Measurements from ENCODE around the gene ABCA12. TPM values are rescaled to one million over a fixed set of nuclear protein-coding genes. Genes with fewer than 3 reads are reported as not detected.

The ABCA12 gene
- total and polyA plus RNA-seq, 2 of the 8 experiments (the other 6 are each of a cell fraction or from before 2014, with no cell fraction given): not detected

DNA sequence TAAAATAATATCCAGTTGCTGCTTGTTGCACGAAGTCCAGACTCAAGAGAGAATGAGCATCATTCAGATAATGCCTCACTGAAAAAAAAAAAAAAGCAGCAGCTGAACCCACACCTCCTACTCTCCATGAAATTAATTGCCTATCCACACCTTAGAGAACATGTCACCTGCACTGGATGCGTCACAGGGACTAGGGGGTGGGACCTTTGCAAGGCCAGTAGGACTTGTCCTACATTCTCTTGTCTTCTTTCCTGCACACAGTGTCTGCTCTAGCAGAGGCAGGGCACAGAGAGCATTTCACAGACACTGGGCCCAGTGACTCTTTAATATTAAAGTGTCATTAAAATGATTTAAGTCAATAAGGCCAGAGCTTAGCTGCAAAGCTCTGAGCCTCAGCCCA lies at the start of gene ABCA12 (continued):
- TF ChIP-seq SRF (IDR thresholded peaks at IDR 0.05; ENCODE audit: low read depth, low read length): no peak
- TF ChIP-seq TCF12 (IDR thresholded peaks at IDR 0.05; ENCODE audit: low read depth, low read length): no peak
- TF ChIP-seq RAD21 (IDR thresholded peaks at IDR 0.05 in 1 of 2, conservative IDR thresholded peaks at IDR 0.05 in 1 of 2; ENCODE audit: low read depth in 2 of 2, low read length in 2 of 2): no peak
- TF ChIP-seq CTBP2 (IDR thresholded peaks at IDR 0.05; ENCODE audit: borderline replicate concordance, insufficient read depth, insufficient read length, low read length): no peak
- no peak for TF ChIP-seq TAF1 (IDR thresholded peaks at IDR 0.05; ENCODE audit: low read depth, low read length)
- TF ChIP-seq EP300 (IDR thresholded peaks at IDR 0.05; ENCODE audit: borderline replicate concordance in 1 of 2, low read depth in 2 of 2, low read length in 2 of 2): no peak
- no peak for TF ChIP-seq EZH2 (IDR thresholded peaks at IDR 0.05; ENCODE audit: low read depth, low read length, severe bottlenecking)
- no peak for TF ChIP-seq MAFK (IDR thresholded peaks at IDR 0.05; ENCODE audit: low read depth, low read length)
- no peak for TF ChIP-seq NRF1 (IDR thresholded peaks at IDR 0.05; ENCODE audit: low read depth, low read length)
- TF ChIP-seq GABPA (IDR thresholded peaks at IDR 0.05; ENCODE audit: borderline replicate concordance, insufficient read depth, low read length): no peak
- no peak for TF ChIP-seq BRCA1 (IDR thresholded peaks at IDR 0.05; ENCODE audit: low read depth, low read length)
- TF ChIP-seq, protein P1, sequence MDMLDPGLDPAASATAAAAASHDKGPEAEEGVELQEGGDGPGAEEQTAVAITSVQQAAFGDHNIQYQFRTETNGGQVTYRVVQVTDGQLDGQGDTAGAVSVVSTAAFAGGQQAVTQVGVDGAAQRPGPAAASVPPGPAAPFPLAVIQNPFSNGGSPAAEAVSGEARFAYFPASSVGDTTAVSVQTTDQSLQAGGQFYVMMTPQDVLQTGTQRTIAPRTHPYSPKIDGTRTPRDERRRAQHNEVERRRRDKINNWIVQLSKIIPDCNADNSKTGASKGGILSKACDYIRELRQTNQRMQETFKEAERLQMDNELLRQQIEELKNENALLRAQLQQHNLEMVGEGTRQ (IDR thresholded peaks at IDR 0.05; ENCODE audit: low read length): no peak
